ENCODE results near the gene TMEM267.
"Not testable (repeated sequence)": the region's sequence is repeated elsewhere in the genome, so short reads cannot be mapped to it uniquely, and the experiment has no call there.

The TMEM267 gene

GRCh38 chr5:43465455-43465854 lies 18.2 kb downstream of the TMEM267 start:
- DNase-seq = not testable (repeated sequence)

GRCh38 chr5:43461066-43461465 lies 22.6 kb downstream of the TMEM267 start:
- no peak for DNase-seq

GRCh38 chr5:43456556-43456955 lies 27.1 kb downstream of the TMEM267 start:
- DNase-seq = no peak

GRCh38 chr5:43441575-43441974 lies 42.1 kb downstream of the TMEM267 start:
- not testable (repeated sequence) for DNase-seq

GRCh38 chr5:43437062-43437660 lies 46.5 kb downstream of the TMEM267 start:
- DNase-seq = no peak

- DNase-seq = no peak
These were observed 50.3 kb downstream of the TMEM267 start for GRCh38 chr5:43433382-43433781.

GRCh38 chr5:43432486-43433375 lies 50.9 kb downstream of the TMEM267 start:
- no peak for DNase-seq

GRCh38 chr5:43429706-43430105 lies 54.0 kb downstream of the TMEM267 start:
- DNase-seq = no peak

- no peak for DNase-seq
These were observed 54.6 kb downstream of the TMEM267 start for GRCh38 chr5:43429016-43429415.

- no peak for DNase-seq
These were observed 56.4 kb downstream of the TMEM267 start for GRCh38 chr5:43427306-43427705.

- no peak for DNase-seq
These were observed 57.7 kb downstream of the TMEM267 start for GRCh38 chr5:43425983-43426382.

- not testable (repeated sequence) for DNase-seq
These were observed 60.6 kb downstream of the TMEM267 start for GRCh38 chr5:43423086-43423485.

GRCh38 chr5:43422143-43422542 lies 61.5 kb downstream of the TMEM267 start:
- no peak for DNase-seq

- no peak for DNase-seq
These were observed 62.1 kb downstream of the TMEM267 start for GRCh38 chr5:43421450-43422133.

- no peak for DNase-seq
These were observed 63.4 kb downstream of the TMEM267 start for GRCh38 chr5:43420241-43420640.

- DNase-seq = no peak
These were observed 65.1 kb downstream of the TMEM267 start for GRCh38 chr5:43418561-43418960.

- DNase-seq = no peak
These were observed 66.8 kb downstream of the TMEM267 start for GRCh38 chr5:43416803-43417394.

GRCh38 chr5:43415935-43416802 lies 67.5 kb downstream of the TMEM267 start:
- DNase-seq = no peak

GRCh38 chr5:43413966-43414365 lies 69.7 kb downstream of the TMEM267 start:
- DNase-seq = no peak

GRCh38 chr5:43412644-43413043 lies 71.0 kb downstream of the TMEM267 start:
- no peak for DNase-seq

- DNase-seq = no peak
These were observed 71.5 kb downstream of the TMEM267 start, which contains the start of gene CCL28 for GRCh38 chr5:43412156-43412555. Gene CCL28 (minus strand): TSS chr5:43412391. CDS start chr5:43412316, 75 bp downstream.

- DNase-seq = no peak
These were observed 72.2 kb downstream of the TMEM267 start for GRCh38 chr5:43411495-43411894.
